DOHH2 (cell line): ENCODE measurements around the gene FBXO7.

Experiments
- CTCF ChIP-seq: fragments of 200-600 bp; sonication (generic); IDR thresholded peaks from one replicate; pipeline ENCODE4 v1.5.1; 2014; ENCODE audit warnings: antibody characterized with exemption, mild to moderate bottlenecking, low read depth, low read length; ENCODE audit not compliant: poor library complexity, severe bottlenecking
- EZH2phosphoT487 ChIP-seq: fragments of 200-600 bp; sonication (generic); IDR thresholded peaks from 2 replicates; pipeline ENCODE4 v1.6.1; 2017; ENCODE audit warnings: borderline replicate concordance, mild to moderate bottlenecking, antibody characterized with exemption, low read length, moderate library complexity, mixed read lengths

- no peak for TF ChIP-seq CTCF
- TF ChIP-seq EZH2phosphoT487, result no peak
Observed at GRCh38 chr22:32486656-32487390, 12.2 kb downstream of the FBXO7 start.
